Transverse colon (tissue), 4 donors: ENCODE data around the gene VWA3A. TPM values are rescaled to one million over a fixed set of nuclear protein-coding genes. Genes with fewer than 3 reads are reported as not detected.
"Not testable (repeated sequence)": the region's sequence is repeated elsewhere in the genome, so short reads cannot be mapped to it uniquely, and the experiment has no call there.

Experiments used
- DNase-seq: peaks from one replicate; pipeline ENCODE4 v3.0.0-alpha.2; 2019
- H3K27ac ChIP-seq, 4 donors: fragments of 200-600 bp; sonication (generic); 2 replicates each; pipeline ENCODE4 v1.5.1; 2016 to 2018; ENCODE audit warnings: inconsistent platforms in 4 of 4
- H3K27me3 ChIP-seq: fragments of 200-600 bp; sonication (generic); 2 replicates; pipeline ENCODE4 v1.5.1; 2017; ENCODE audit warnings: inconsistent platforms
- H3K36me3 ChIP-seq, 4 donors: fragments of 200-600 bp; sonication (generic); 2 replicates each; pipeline ENCODE4 v1.5.1; 2017 to 2019; ENCODE audit warnings: inconsistent platforms in 4 of 4
- H3K4me1 ChIP-seq, 4 donors: fragments of 200-600 bp; sonication (generic); 2 replicates each; pipeline ENCODE4 v1.5.1; 2017 to 2020; ENCODE audit warnings: inconsistent platforms in 4 of 4
- H3K4me3 ChIP-seq, 4 donors: fragments of 200-600 bp; sonication (generic); 1 replicate in 1 of 4; 2 replicates in 3 of 4; pipeline versions ENCODE4 v1.5.1 to v1.6.1; 2017 to 2019; ENCODE audit warnings: inconsistent platforms in 4 of 4
- H3K9me3 ChIP-seq, 2 donors: fragments of 200-600 bp; sonication (generic); 2 replicates each; pipeline ENCODE4 v1.5.1; 2017 to 2019; ENCODE audit warnings: inconsistent platforms in 2 of 2
- CTCF ChIP-seq, 5 experiments: fragments of 200-600 bp in 3 of 5; fragments of 450-650 bp in 2 of 5; sonication (generic) in 3 of 5; IDR thresholded peaks; 1 replicate in 2 of 5; 2 replicates in 3 of 5; pipeline ENCODE4 v1.5.1; 2016 to 2017; ENCODE audit warnings: antibody characterized with exemption in 5 of 5, inconsistent platforms in 3 of 5, mild to moderate bottlenecking in 2 of 5, moderate library complexity in 1 of 5
- EP300 ChIP-seq: sonication (generic); formaldehyde crosslinking; IDR thresholded peaks from one replicate; pipeline ENCODE4 v1.6.1; 2017; ENCODE audit warnings: antibody characterized with exemption, low read depth
- POLR2A ChIP-seq: fragments of 450-650 bp; IDR thresholded peaks from one replicate; pipeline ENCODE4 v1.6.1; 2016; ENCODE audit warnings: antibody characterized with exemption, mild to moderate bottlenecking, moderate library complexity
- POLR2AphosphoS5 ChIP-seq, 3 donors: sonication (generic); formaldehyde crosslinking; IDR thresholded peaks; one replicate each; pipeline ENCODE4 v1.6.1; 2016; ENCODE audit warnings: antibody characterized with exemption in 3 of 3
- WGBS, 2 donors: methylation state at CpG; one replicate each; pipeline ENCODE4 v1.1.5; 2018; ENCODE audit warnings: low coverage in 1 of 2; 5-methylcytosine and 5-hydroxymethylcytosine counted together
- in situ Hi-C, 4 donors: fragments of 200-750 bp; cut with MboI; loops; one replicate each; pipeline versions ENCODE4 v1.15.0 to v1.15.1; 2017; ENCODE audit warnings: low sequenced_read_pairs in 3 of 4, low pct_ligation_motif_present in 1 of 4, low pct_unique_long_range_greater_than_20kb in 1 of 4
- intact Hi-C: fragments of 100-400 bp; cut with DNase I; formaldehyde crosslinking; loops from one replicate; pipeline ENCODE4 v1.15.1; 2023; ENCODE audit warnings: low total_unique reads
- total RNA-seq, 4 donors: library from RNA; depleted of rRNA; stranded (reverse); fragments of >200 nt; gene quantifications; one replicate each; pipeline ENCODE4 v1.1.0, GENCODE V29; 2016

VWA3A gene
- total RNA-seq, 4 donors from 2014 or later: 0.14 TPM; not detected in 3

GRCh38 chr16:22194707-22195444 is 102.5 kb downstream of the VWA3A start:
- no peak for TF ChIP-seq POLR2A
- TF ChIP-seq POLR2AphosphoS5 (IDR thresholded peaks at IDR 0.05): no peak
- TF ChIP-seq EP300: no peak
- TF ChIP-seq CTCF (IDR thresholded peaks at IDR 0.05): no peak
- intact Hi-C loops (no loop called here), in situ Hi-C loops (loop anchor here in 1 of 4 donors (5.0 kb wide), 1 partner anchor 102 kb away; the partner anchor contains the start of gene POLR3E)
- Histone ChIP-seq H3K27me3 (no peaks in the 10 kb centered on the region), H3K9me3 (no peaks in the 10 kb centered on the region), H3K27ac (peak overlapping the region; percentile 72 to 85 (median 80)), H3K36me3 (no peaks in the 10 kb centered on the region), H3K4me1 (peaks cover 7 to 43% (median 13%) of the 10 kb centered on the region in 4 donors), H3K4me3 (no peak overlapping the region)
- no peak for DNase-seq
- 70 to 81% methylated on average over 3 to 9 of the region's 9 CpGs for WGBS, 2 donors

- no peaks in the 10 kb centered on the region for H3K27me3 ChIP-seq
- H3K4me1 ChIP-seq: peaks cover 7 to 46% (median 13%) of the 10 kb centered on the region in 4 donors
- no peaks in the 10 kb centered on the region for H3K9me3 ChIP-seq
- H3K27ac ChIP-seq: peak overlapping the region; percentile 72 to 85 (median 80)
- intact Hi-C loops (no loop called here), in situ Hi-C loops (loop anchor here in 1 of 4 donors (5.0 kb wide), 1 partner anchor 102 kb away; the partner anchor contains the start of gene POLR3E)
- no peak for TF ChIP-seq CTCF (IDR thresholded peaks at IDR 0.05)
- no peak for TF ChIP-seq EP300
- TF ChIP-seq POLR2A: no peak
- TF ChIP-seq POLR2AphosphoS5 (IDR thresholded peaks at IDR 0.05): no peak
- H3K4me3 ChIP-seq: peak overlapping the region in 2 of 4 donors; percentile 31 to 62
- no peak for DNase-seq
- H3K36me3 ChIP-seq: no peaks in the 10 kb centered on the region
Observed at GRCh38 chr16:22195445-22195694, 103.0 kb downstream of the VWA3A start.

GRCh38 chr16:22195695-22196558 is 103.6 kb downstream of the VWA3A start:
- intact Hi-C loops (no loop called here), in situ Hi-C loops (loop anchor here in 1 of 4 donors (5.0 kb wide), 1 partner anchor 101 kb away; the partner anchor contains the start of gene POLR3E)
- Histone ChIP-seq H3K9me3 (no peaks in the 10 kb centered on the region), H3K27me3 (no peaks in the 10 kb centered on the region), H3K27ac (peak overlapping the region; percentile 72 to 85 (median 80)), H3K36me3 (no peaks in the 10 kb centered on the region), H3K4me1 (peaks cover 7 to 46% (median 13%) of the 10 kb centered on the region in 4 donors), H3K4me3 (peak overlapping the region; percentile 30 to 62 (median 34))
- 1 to 6% methylated on average over 18 to 39 of the region's 39 CpGs for WGBS, 2 donors
- TF ChIP-seq POLR2A: peak; percentile 43
- no peak for TF ChIP-seq EP300
- TF ChIP-seq POLR2AphosphoS5 (IDR thresholded peaks at IDR 0.05): peak; percentile 31 to 63 (median 33)
- peak; percentile 84 to 99 (median 94) for TF ChIP-seq CTCF (IDR thresholded peaks at IDR 0.05)
- peak; percentile 94 for DNase-seq

- DNase-seq, H3K27me3 ChIP-seq, H3K36me3 ChIP-seq, H3K9me3 ChIP-seq, intact Hi-C loops: not testable (repeated sequence)
- Histone ChIP-seq H3K4me3 (peak overlapping the region in 3 of 4 donors; percentile 31 to 62 (median 38)), H3K27ac (peak overlapping the region in 2 of 4 donors; percentile 26 to 79), H3K4me1 (peaks cover 7 to 48% (median 12%) of the 10 kb centered on the region in 4 donors)
- in situ Hi-C loops: loop anchor here in 1 of 4 donors (5.0 kb wide), 1 partner anchor 101 kb away; the partner anchor contains the start of gene POLR3E
- WGBS, 2 donors: 17 to 30% methylated on average over 15 to 20 of the region's 20 CpGs
Observed at GRCh38 chr16:22196559-22197168, 104.3 kb downstream of the VWA3A start.
